Stimulated activated CD4-positive, alpha-beta T cell treated with anti-CD3 and anti-CD28 coated beads, Interleukin-1b, Interleukin-23, amount 100 ng/mL, for 48 hours (primary cell): Measurements from ENCODE around the gene SLC51B.

Source experiments
- DNase-seq: peaks from one replicate; pipeline ENCODE4 v3.0.0-alpha.2; 2020

The SLC51B gene

DNA sequence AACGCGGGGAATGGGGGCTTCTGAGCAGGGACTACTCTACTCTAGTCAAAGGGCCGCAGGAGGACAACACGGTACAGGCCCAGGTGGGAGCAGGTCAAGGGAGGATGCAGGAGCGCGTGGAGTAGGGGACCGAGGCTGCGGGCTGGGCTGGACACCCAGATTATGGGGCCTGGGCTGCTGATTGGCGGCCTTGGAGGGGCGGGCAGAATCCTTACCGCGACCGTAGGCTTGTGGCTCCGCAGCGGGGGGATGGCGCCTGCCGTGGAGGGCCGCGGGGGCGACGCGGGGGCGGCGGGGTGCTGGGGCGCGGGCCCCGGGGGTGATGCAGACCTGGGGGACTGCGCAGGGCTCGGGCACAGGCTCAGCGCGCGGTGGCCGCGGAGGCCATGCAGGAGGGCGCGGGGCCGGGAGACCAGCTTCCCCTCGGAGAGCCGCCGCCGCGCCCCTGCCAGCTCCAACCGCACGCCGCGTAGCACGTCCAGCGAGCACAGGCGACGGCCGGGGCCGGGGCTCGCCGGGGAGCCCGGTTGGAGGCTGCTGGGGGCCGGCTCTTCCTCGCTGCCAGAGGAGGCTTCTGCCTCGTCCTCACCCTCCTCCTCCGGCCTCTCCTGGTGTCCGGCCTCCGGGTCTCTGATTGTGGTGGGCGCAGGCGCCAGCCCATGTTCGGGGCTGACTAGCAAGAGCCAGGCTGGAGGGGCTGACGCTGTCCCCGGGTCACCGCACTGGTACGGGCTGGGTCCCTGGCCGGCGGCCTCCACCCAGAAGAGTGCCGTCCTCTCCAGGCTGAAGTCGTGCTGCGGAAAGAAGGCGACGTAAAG, 56.9 kb downstream of the SLC51B start:
- DNase-seq, result no peak

GRCh38 chr15:65102912-65103311, 57.7 kb downstream of the SLC51B start:
- DNase-seq, result no peak
